Fibroblast of lung (primary cell): Measurements from ENCODE around the gene KCNJ11. TPM values are rescaled to one million over a fixed set of nuclear protein-coding genes. Genes with fewer than 3 reads are reported as not detected.

Source experiments
- DNase-seq, 2 donors: peaks; one replicate each; pipeline versions ENCODE4 v3.0.0 to v3.0.0-alpha.2; 2010; ENCODE audit warnings: low read depth in 2 of 2
- H2AFZ ChIP-seq: 2 replicates; pipeline ENCODE4 v1.5.1; 2012; ENCODE audit warnings: low read length, control low read depth, inconsistent platforms
- H3K27ac ChIP-seq: 2 replicates; pipeline ENCODE4 v1.5.1; 2011; ENCODE audit warnings: low read length, control low read depth; ENCODE audit not compliant: insufficient read depth
- H3K27me3 ChIP-seq: 2 replicates; pipeline ENCODE4 v1.5.1; 2011; ENCODE audit warnings: mild to moderate bottlenecking, low read length; ENCODE audit not compliant: control insufficient read depth, insufficient read depth
- H3K36me3 ChIP-seq: 2 replicates; pipeline ENCODE4 v1.5.1; 2011; ENCODE audit warnings: low read length; ENCODE audit not compliant: control insufficient read depth, insufficient read depth
- H3K4me1 ChIP-seq: 2 replicates; pipeline ENCODE4 v1.5.1; 2011; ENCODE audit warnings: low read length; ENCODE audit not compliant: control insufficient read depth, insufficient read depth; ENCODE audit errors: extremely low read depth
- H3K4me2 ChIP-seq: 2 replicates; pipeline ENCODE4 v1.5.1; 2011; ENCODE audit warnings: low read length, control low read depth; ENCODE audit not compliant: insufficient read depth; ENCODE audit errors: extremely low read depth
- H3K4me3 ChIP-seq, 4 experiments: fragments of 200-600 bp in 1 of 4; sonication (generic) in 1 of 4; replicated peaks in 1 of 4; 2 replicates each; pipeline ENCODE4 v1.5.1; 2011 to 2016; ENCODE audit warnings: low read length in 4 of 4, low read depth in 3 of 4, mild to moderate bottlenecking in 3 of 4, control low read depth in 2 of 4, inconsistent platforms in 1 of 4, mixed read lengths in 1 of 4; ENCODE audit not compliant: insufficient read depth in 1 of 4; ENCODE audit errors: control extremely low read depth in 1 of 4
- H3K79me2 ChIP-seq: 2 replicates; pipeline ENCODE4 v1.5.1; 2012; ENCODE audit warnings: mild to moderate bottlenecking, low read length, inconsistent platforms; ENCODE audit not compliant: control insufficient read depth, insufficient read depth
- H3K9ac ChIP-seq: 2 replicates; pipeline ENCODE4 v1.5.1; 2011; ENCODE audit warnings: mild to moderate bottlenecking, low read length, control low read depth; ENCODE audit not compliant: insufficient read depth
- H3K9me3 ChIP-seq: 2 replicates; pipeline ENCODE4 v1.5.1; 2012; ENCODE audit warnings: low read depth, low read length; ENCODE audit not compliant: control insufficient read depth, insufficient read depth
- H4K20me1 ChIP-seq: 2 replicates; pipeline ENCODE4 v1.5.1; 2011; ENCODE audit warnings: low read length; ENCODE audit not compliant: control insufficient read depth, insufficient read depth; ENCODE audit errors: extremely low read depth
- EZH2 ChIP-seq: IDR thresholded peaks from 2 replicates; pipeline ENCODE4 v1.5.1; 2012; ENCODE audit warnings: low read length, control low read depth, mild to moderate bottlenecking; ENCODE audit errors: missing control alignments
- polyA plus RNA-seq, 2 donors: library from polyadenylated mRNA; depleted of rRNA in 1 of 2; stranded (reverse) in 1 of 2; unstranded in 1 of 2; fragments of >200 nt; gene quantifications; 2 replicates each; pipeline ENCODE4 v1.2.1, GENCODE V29; 2011 to 2012; ENCODE audit warnings: missing spikeins in 1 of 2
- total RNA-seq: library from RNA; depleted of rRNA; stranded (reverse); fragments of >200 nt; gene quantifications from 2 replicates; pipeline ENCODE4 v1.2.1, GENCODE V29; 2014
- TF ChIP-seq, protein P1 (sequence below), 2 donors: IDR thresholded peaks in 1 of 2; conservative IDR thresholded peaks in 1 of 2; 1 replicate in 1 of 2; 2 replicates in 1 of 2; pipeline ENCODE4 v1.5.1; 2011 to 2012; ENCODE audit warnings: low read length in 2 of 2, control low read depth in 1 of 2, inconsistent platforms in 1 of 2, low read depth in 1 of 2, mild to moderate bottlenecking in 1 of 2

The KCNJ11 gene
- total and polyA plus RNA-seq, 2 donors (not counting 1 experiment from before 2014, with no cell fraction given), result not detected

DNA sequence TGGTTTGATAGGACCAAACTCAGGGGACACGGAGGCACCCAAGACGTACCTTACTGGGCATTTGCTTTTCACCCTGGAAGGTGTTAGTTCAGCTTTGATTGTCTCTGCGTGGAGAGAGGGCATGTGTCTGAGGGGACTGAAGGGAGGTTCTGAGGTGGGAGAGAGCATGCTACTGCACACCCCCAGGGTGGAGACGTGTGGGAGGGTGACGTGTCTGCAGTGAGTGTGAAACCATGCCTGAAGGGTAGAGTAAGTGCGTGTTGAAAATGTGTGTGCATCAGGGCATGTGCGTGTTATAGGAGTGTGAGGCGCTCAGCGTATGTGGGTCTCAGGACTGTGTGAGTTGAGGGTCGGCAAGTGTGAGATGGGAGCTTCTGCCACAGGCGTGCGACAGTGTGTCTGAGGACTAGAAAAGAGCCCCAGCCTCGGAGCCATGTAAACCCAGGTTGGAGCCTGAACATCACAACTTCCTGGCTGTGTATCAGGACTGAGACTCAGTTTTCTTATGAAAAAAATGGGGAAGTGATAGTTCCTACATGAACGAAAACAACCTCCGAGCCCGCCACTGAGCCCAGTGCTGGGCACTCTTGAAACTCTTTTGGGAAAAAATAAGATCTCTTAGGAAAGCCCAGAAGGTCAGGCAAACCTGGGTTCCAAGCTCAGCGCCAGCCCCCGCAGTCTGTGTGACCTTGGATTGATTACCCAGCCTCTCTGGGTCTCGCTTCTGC is 11.8 kb upstream of the KCNJ11 start:
- Histone ChIP-seq H2AFZ (no peak overlapping the region), H3K4me3 (no peak overlapping the region), H3K79me2 (no peaks in the 10 kb centered on the region), H3K9ac (no peak overlapping the region), H3K9me3 (no peaks in the 10 kb centered on the region), H4K20me1 (no peaks in the 10 kb centered on the region), H3K4me2 (no peak overlapping the region), H3K27me3 (no peaks in the 10 kb centered on the region), H3K36me3 (no peaks in the 10 kb centered on the region), H3K4me1 (no peaks in the 10 kb centered on the region), H3K27ac (no peak overlapping the region)
- no peak for DNase-seq
- TF ChIP-seq EZH2, result no peak
- TF ChIP-seq, protein P1, sequence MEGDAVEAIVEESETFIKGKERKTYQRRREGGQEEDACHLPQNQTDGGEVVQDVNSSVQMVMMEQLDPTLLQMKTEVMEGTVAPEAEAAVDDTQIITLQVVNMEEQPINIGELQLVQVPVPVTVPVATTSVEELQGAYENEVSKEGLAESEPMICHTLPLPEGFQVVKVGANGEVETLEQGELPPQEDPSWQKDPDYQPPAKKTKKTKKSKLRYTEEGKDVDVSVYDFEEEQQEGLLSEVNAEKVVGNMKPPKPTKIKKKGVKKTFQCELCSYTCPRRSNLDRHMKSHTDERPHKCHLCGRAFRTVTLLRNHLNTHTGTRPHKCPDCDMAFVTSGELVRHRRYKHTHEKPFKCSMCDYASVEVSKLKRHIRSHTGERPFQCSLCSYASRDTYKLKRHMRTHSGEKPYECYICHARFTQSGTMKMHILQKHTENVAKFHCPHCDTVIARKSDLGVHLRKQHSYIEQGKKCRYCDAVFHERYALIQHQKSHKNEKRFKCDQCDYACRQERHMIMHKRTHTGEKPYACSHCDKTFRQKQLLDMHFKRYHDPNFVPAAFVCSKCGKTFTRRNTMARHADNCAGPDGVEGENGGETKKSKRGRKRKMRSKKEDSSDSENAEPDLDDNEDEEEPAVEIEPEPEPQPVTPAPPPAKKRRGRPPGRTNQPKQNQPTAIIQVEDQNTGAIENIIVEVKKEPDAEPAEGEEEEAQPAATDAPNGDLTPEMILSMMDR (conservative IDR thresholded peaks at IDR 0.05 in 1 of 2, IDR thresholded peaks at IDR 0.05 in 1 of 2; ENCODE audit: low read depth in 1 of 2, low read length in 2 of 2), result no peak

GRCh38 chr11:17399236-17399635 is 10.8 kb upstream of the KCNJ11 start:
- no peaks in the 10 kb centered on the region for H3K4me1 ChIP-seq
- H3K9me3 ChIP-seq, result no peaks in the 10 kb centered on the region
- no peak overlapping the region for H3K4me3 ChIP-seq
- TF ChIP-seq, protein P1 (conservative IDR thresholded peaks at IDR 0.05 in 1 of 2, IDR thresholded peaks at IDR 0.05 in 1 of 2; ENCODE audit: low read depth in 1 of 2, low read length in 2 of 2), result no peak
- TF ChIP-seq EZH2, result no peak
- H3K79me2 ChIP-seq, result no peaks in the 10 kb centered on the region
- no peaks in the 10 kb centered on the region for H3K27me3 ChIP-seq
- DNase-seq, result no peak
- no peak overlapping the region for H3K4me2 ChIP-seq
- H3K9ac ChIP-seq, result no peak overlapping the region
- H4K20me1 ChIP-seq, result no peaks in the 10 kb centered on the region
- no peak overlapping the region for H3K27ac ChIP-seq
- H3K36me3 ChIP-seq, result no peaks in the 10 kb centered on the region
- H2AFZ ChIP-seq, result no peak overlapping the region

GRCh38 chr11:17397311-17398002 is 9.0 kb upstream of the KCNJ11 start:
- no peaks in the 10 kb centered on the region for H3K79me2 ChIP-seq
- DNase-seq, result no peak
- no peak for TF ChIP-seq EZH2
- TF ChIP-seq, protein P1 (conservative IDR thresholded peaks at IDR 0.05 in 1 of 2, IDR thresholded peaks at IDR 0.05 in 1 of 2; ENCODE audit: low read depth in 1 of 2, low read length in 2 of 2), result no peak

More at GRCh38 chr11:17397311-17398002, 9.0 kb upstream of the KCNJ11 start:
- Histone ChIP-seq H3K36me3 (no peaks in the 10 kb centered on the region), H3K9ac (no peak overlapping the region), H4K20me1 (no peaks in the 10 kb centered on the region), H3K4me2 (no peak overlapping the region), H3K27ac (no peak overlapping the region), H3K27me3 (no peaks in the 10 kb centered on the region), H2AFZ (no peak overlapping the region), H3K9me3 (no peaks in the 10 kb centered on the region), H3K4me3 (no peak overlapping the region), H3K4me1 (no peaks in the 10 kb centered on the region)
